Dedifferentiated amniotic fluid mesenchymal stem cell (primary cell): Measurements from ENCODE around the gene ZNF746.
"Not testable (repeated sequence)": the region's sequence is repeated elsewhere in the genome, so short reads cannot be mapped to it uniquely, and the experiment has no call there.

Source experiments
- DNase-seq: peaks from one replicate; pipeline ENCODE4 v3.0.0-alpha.2; 2016; ENCODE audit errors: extremely low spot score

ZNF746 gene

GRCh38 chr7:149459540-149460452 lies 37.8 kb downstream of the ZNF746 start:
- DNase-seq, result no peak

GRCh38 chr7:149459201-149459539 lies 38.4 kb downstream of the ZNF746 start:
- no peak for DNase-seq

GRCh38 chr7:149458235-149458634 lies 39.4 kb downstream of the ZNF746 start:
- DNase-seq, result no peak

- DNase-seq, result no peak
Observed at GRCh38 chr7:149457766-149458165, 39.8 kb downstream of the ZNF746 start.

- DNase-seq, result no peak
Observed at GRCh38 chr7:149456506-149457421, 40.8 kb downstream of the ZNF746 start.

GRCh38 chr7:149455175-149455950 lies 42.2 kb downstream of the ZNF746 start:
- DNase-seq, result no peak

- DNase-seq, result no peak
Observed at GRCh38 chr7:149454750-149455149, 42.9 kb downstream of the ZNF746 start.

- no peak for DNase-seq
Observed at GRCh38 chr7:149454006-149454405, 43.6 kb downstream of the ZNF746 start.

- DNase-seq, result no peak
Observed at GRCh38 chr7:149450821-149451220, 46.8 kb downstream of the ZNF746 start.

GRCh38 chr7:149449897-149450296 lies 47.7 kb downstream of the ZNF746 start:
- DNase-seq, result no peak

GRCh38 chr7:149448961-149449360 lies 48.6 kb downstream of the ZNF746 start:
- no peak for DNase-seq

- not testable (repeated sequence) for DNase-seq
Observed at GRCh38 chr7:149446026-149446425, 51.6 kb downstream of the ZNF746 start.

GRCh38 chr7:149444287-149444686 lies 53.3 kb downstream of the ZNF746 start:
- DNase-seq, result no peak

- no peak for DNase-seq
Observed at GRCh38 chr7:149443523-149443922, 54.1 kb downstream of the ZNF746 start.

GRCh38 chr7:149442924-149443323 lies 54.7 kb downstream of the ZNF746 start:
- DNase-seq, result no peak

GRCh38 chr7:149440222-149440621 lies 57.4 kb downstream of the ZNF746 start:
- DNase-seq, result no peak

GRCh38 chr7:149436358-149436757 lies 61.3 kb downstream of the ZNF746 start:
- no peak for DNase-seq

GRCh38 chr7:149433124-149433523 lies 64.5 kb downstream of the ZNF746 start:
- no peak for DNase-seq

GRCh38 chr7:149432121-149432691 lies 65.4 kb downstream of the ZNF746 start:
- no peak for DNase-seq

- no peak for DNase-seq
Observed at GRCh38 chr7:149431486-149432120, 66.0 kb downstream of the ZNF746 start.

- DNase-seq, result no peak
Observed at GRCh38 chr7:149430192-149430591, 67.4 kb downstream of the ZNF746 start.
